GM18868 (cell line): ENCODE data around the gene SPAG4.

Experiments used
- ATAC-seq: cut with Tn5 transposase; IDR thresholded peaks from one replicate; pipeline ENCODE4 v1.9.1; 2021; ENCODE audit warnings: mild to moderate bottlenecking, moderate library complexity; ENCODE audit not compliant: unreplicated experiment

SPAG4 gene

GRCh38 chr20:35652641-35653429, 37.2 kb downstream of the SPAG4 start:
- ATAC-seq = no peak

GRCh38 chr20:35653430-35653734, 37.8 kb downstream of the SPAG4 start:
- ATAC-seq = no peak

GRCh38 chr20:35653893-35654292, 38.3 kb downstream of the SPAG4 start:
- ATAC-seq = no peak

- no peak for ATAC-seq
Observed at GRCh38 chr20:35654415-35654814, 38.8 kb downstream of the SPAG4 start.

- no peak for ATAC-seq
Observed at GRCh38 chr20:35657271-35657670, 41.6 kb downstream of the SPAG4 start.

- ATAC-seq = no peak
Observed at GRCh38 chr20:35660122-35660937, 44.7 kb downstream of the SPAG4 start.

- ATAC-seq = no peak
Observed at GRCh38 chr20:35661053-35661452, 45.4 kb downstream of the SPAG4 start.

GRCh38 chr20:35661908-35662307, 46.3 kb downstream of the SPAG4 start:
- no peak for ATAC-seq

GRCh38 chr20:35662551-35662950, 46.9 kb downstream of the SPAG4 start:
- ATAC-seq = no peak

- peak; percentile 20 for ATAC-seq
Observed at GRCh38 chr20:35663516-35664465, 48.2 kb downstream of the SPAG4 start.

GRCh38 chr20:35664466-35665206, 49.0 kb downstream of the SPAG4 start, which contains the start of the genes CPNE1 and RBM12:
Gene CPNE1, minus strand, starts transcription at chr20:35664900. Its CDS starts 31,977 bp downstream, at chr20:35632923.
Gene RBM12, minus strand, starts transcription at chr20:35664900. Its CDS starts 9,578 bp downstream, at chr20:35655322.
- peak; percentile 79 for ATAC-seq

- no peak for ATAC-seq
Observed at GRCh38 chr20:35665949-35666288, 50.3 kb downstream of the SPAG4 start.

GRCh38 chr20:35669221-35669620, 53.6 kb downstream of the SPAG4 start:
- ATAC-seq = no peak

- no peak for ATAC-seq
Observed at GRCh38 chr20:35669681-35670080, 54.1 kb downstream of the SPAG4 start.
